GM12865 (cell line): Measurements from ENCODE around the gene RGS6.
A peak's percentile ranks its signal among the peaks of the same experiment; 100 is the strongest.

Source experiments
- DNase-seq: peaks from one replicate; pipeline ENCODE4 v3.0.0; 2010; ENCODE audit warnings: low read depth
- H3K4me3 ChIP-seq: 2 replicates; pipeline ENCODE4 v1.5.1; 2011; ENCODE audit warnings: mild to moderate bottlenecking, low read depth, low read length, control low read depth
- TF ChIP-seq, protein P1 (sequence below): IDR thresholded peaks from 2 replicates; pipeline ENCODE4 v1.5.1; 2011; ENCODE audit warnings: low read length, control low read depth, low read depth, inconsistent platforms; ENCODE audit not compliant: insufficient read depth; ENCODE audit errors: missing control alignments

The RGS6 gene

DNA sequence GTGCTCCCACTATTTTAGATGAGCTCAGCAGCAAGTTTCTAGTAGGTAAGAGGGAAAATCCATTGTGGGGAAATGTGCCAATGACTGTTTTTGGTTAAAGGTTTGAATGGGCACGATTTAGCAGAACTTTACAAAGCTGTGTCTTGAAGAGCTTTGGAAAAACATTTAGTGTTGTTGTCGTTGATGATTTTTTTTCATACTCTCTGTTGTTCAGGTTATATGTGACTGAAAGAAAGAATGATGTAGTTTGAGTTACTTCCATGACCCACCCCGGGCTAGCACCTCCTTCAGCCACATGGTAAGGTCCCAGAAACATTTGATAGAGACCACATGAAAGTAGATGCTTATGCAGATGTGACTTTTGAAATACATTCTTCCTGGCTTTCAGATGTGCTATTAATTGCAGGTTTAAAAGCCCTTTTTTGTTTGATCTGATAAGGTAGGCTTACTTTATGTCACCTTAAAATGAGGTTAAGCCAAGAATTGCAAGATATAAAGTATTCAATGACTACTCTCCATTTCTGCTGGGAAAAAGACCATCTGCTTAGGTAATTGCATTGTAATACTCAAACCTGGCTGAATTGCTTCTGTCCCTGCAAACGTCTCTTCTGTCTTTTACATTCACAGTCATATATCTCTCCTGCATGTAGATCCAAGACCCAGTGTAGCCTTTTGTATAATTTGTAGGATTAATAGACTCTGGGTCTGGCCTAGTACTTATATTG is 250.6 kb downstream of the RGS6 start:
- peak; percentile 31 for DNase-seq
- no peak overlapping the region for H3K4me3 ChIP-seq
- TF ChIP-seq, protein P1, sequence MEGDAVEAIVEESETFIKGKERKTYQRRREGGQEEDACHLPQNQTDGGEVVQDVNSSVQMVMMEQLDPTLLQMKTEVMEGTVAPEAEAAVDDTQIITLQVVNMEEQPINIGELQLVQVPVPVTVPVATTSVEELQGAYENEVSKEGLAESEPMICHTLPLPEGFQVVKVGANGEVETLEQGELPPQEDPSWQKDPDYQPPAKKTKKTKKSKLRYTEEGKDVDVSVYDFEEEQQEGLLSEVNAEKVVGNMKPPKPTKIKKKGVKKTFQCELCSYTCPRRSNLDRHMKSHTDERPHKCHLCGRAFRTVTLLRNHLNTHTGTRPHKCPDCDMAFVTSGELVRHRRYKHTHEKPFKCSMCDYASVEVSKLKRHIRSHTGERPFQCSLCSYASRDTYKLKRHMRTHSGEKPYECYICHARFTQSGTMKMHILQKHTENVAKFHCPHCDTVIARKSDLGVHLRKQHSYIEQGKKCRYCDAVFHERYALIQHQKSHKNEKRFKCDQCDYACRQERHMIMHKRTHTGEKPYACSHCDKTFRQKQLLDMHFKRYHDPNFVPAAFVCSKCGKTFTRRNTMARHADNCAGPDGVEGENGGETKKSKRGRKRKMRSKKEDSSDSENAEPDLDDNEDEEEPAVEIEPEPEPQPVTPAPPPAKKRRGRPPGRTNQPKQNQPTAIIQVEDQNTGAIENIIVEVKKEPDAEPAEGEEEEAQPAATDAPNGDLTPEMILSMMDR = no peak

DNA sequence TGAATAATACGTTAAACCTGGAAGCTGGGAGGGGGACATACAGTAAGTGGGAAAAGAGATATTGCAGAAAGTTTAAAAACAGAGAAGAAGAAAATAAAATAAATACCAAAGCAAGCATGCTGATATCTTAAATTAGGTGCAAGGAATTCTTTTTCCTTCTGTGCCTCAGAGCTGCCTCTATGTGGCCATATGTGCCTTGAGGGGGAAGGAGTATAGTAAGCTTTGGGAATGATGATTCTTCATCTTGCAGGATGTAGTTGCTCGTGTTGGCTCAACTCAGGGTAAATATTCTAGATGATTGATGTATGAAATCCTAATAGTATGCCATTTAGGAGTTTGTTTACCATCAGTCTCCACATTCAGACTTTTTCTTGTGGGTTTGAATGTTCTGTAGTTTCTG is 251.4 kb downstream of the RGS6 start:
- no peak overlapping the region for H3K4me3 ChIP-seq
- TF ChIP-seq, protein P1 = no peak
- no peak for DNase-seq

DNA sequence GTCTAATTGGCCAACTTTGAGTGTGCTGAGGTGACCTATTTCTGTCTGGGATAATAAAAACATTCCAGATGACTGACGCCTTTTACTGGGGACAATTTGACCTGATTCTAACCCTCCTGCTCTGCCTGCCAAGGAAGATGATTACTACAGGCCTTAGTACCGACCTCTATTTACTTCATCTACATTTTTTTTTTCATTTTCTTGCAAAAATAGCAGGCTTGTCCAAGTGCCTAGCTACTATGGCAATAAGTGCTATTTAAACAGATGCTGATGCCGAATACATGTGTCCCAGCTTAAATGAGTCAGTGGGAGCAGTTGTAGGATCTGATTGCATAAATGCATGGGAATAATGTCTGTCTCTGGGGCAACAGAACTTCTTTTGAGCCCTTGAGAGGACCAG is 254.3 kb downstream of the RGS6 start:
- TF ChIP-seq, protein P1 = no peak
- DNase-seq = no peak
- no peak overlapping the region for H3K4me3 ChIP-seq

DNA sequence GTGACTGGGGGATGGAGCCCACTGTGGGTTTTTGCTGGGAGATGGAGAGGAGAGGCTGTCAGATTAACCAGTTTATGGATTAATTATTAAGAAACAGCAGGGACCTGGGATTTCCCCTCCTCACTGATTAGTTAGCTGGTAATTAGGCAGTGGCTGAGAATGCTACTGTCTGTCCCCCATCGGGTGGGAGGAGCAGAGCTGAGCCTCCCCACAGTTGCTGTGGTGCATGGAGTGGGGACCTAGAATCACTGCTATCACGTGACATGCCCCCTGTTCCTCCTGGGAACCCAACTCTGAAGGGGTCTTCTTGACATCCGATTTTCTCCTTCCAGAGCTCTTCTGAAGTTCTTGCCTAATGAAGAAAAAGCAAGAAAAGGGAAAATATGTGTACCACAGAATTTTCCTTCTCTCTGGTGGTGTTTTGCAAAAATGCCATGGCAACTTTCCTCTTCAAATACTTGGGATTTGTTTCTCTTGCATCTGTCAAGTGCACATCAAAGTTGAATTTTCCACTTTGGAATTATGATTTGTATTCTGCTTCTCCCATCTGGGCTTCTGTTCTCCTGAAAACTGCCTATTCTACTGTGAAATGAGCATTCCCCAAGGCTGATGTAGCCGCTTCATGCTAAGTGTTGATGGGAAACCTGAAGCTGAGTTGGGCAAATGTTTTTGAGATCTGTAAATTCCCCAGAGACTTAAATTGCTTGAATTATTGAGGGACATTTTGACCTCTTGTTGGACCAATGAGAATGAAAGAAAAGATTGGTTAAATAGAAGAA is 264.2 kb downstream of the RGS6 start:
- TF ChIP-seq, protein P1 = no peak
- DNase-seq = no peak
- H3K4me3 ChIP-seq = no peak overlapping the region

DNA sequence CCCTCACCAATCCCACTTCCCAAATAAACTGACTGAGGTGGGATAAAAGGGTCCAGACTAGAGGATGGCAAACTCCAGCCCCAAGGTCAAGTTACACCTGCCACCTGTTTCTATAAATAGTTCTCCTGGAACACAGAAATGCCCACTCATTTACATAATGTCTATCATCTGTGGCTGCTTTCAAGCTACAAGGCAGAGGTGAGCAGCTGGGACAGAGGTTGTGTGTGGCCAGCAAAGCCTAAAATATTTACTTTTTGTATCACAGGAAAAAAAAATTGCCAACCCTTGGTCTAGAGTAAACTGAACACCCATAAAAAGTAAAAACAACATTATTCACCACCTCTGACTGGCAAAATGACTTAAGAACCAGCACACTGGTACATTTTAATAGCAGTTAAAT is 269.4 kb downstream of the RGS6 start:
- TF ChIP-seq, protein P1 = no peak
- H3K4me3 ChIP-seq = no peak overlapping the region
- no peak for DNase-seq

DNA sequence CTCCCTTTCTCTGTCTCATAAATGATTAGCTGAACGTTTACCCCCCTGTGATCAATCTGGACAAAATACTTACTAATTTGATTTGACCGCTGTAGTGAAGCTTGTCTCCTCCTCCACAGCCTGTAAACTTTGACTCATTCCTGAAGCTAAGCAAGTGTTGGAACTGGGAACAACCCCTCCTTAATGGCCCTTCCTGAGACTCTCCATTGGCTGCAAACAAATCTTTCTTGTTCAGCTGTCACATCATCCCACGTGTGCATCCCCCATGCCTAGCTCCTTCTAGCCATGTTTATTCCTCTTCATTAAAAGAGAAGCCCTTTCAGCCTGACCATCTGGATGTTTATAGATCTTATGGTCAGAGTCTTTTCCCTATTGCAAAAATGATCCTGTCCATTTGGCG is 281.2 kb downstream of the RGS6 start:
- TF ChIP-seq, protein P1 = no peak
- no peak for DNase-seq
- no peak overlapping the region for H3K4me3 ChIP-seq
